ENCODE data around the gene SRCAP.
A peak's percentile ranks its signal among the peaks of the same experiment; 100 is the strongest.

The SRCAP gene

GRCh38 chr16:30650369-30651123, 48.4 kb upstream of the SRCAP start, which contains the start of gene PRR14 (continued):
- TF ChIP-seq ZBTB10 (tag by site-specific recombination; IDR thresholded peaks at IDR 0.05) = no peak
- peak; percentile 76 for TF ChIP-seq ZIC2 (tag by site-specific recombination; IDR thresholded peaks at IDR 0.05)
- peak; percentile 61 for TF ChIP-seq ZNF366 (tag by site-specific recombination; conservative IDR thresholded peaks at IDR 0.05)
- TF ChIP-seq, protein P1, sequence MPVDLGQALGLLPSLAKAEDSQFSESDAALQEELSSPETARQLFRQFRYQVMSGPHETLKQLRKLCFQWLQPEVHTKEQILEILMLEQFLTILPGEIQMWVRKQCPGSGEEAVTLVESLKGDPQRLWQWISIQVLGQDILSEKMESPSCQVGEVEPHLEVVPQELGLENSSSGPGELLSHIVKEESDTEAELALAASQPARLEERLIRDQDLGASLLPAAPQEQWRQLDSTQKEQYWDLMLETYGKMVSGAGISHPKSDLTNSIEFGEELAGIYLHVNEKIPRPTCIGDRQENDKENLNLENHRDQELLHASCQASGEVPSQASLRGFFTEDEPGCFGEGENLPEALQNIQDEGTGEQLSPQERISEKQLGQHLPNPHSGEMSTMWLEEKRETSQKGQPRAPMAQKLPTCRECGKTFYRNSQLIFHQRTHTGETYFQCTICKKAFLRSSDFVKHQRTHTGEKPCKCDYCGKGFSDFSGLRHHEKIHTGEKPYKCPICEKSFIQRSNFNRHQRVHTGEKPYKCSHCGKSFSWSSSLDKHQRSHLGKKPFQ (tag by site-specific recombination; IDR thresholded peaks at IDR 0.05) = peak; percentile 99
- no peak for TF ChIP-seq ZSCAN23 (tag by site-specific recombination; IDR thresholded peaks at IDR 0.05)
- no peak for TF ChIP-seq ZNF707 (tag by site-specific recombination; IDR thresholded peaks at IDR 0.05)
- TF ChIP-seq ZBTB20 (tag by site-specific recombination; IDR thresholded peaks at IDR 0.05) = peak; percentile 94
- peak; percentile 100 for TF ChIP-seq YY2 (tag by site-specific recombination; IDR thresholded peaks at IDR 0.05)
- peak; percentile 93 for TF ChIP-seq ZNF629 (tag by site-specific recombination; IDR thresholded peaks at IDR 0.05)
- TF ChIP-seq, protein P2, sequence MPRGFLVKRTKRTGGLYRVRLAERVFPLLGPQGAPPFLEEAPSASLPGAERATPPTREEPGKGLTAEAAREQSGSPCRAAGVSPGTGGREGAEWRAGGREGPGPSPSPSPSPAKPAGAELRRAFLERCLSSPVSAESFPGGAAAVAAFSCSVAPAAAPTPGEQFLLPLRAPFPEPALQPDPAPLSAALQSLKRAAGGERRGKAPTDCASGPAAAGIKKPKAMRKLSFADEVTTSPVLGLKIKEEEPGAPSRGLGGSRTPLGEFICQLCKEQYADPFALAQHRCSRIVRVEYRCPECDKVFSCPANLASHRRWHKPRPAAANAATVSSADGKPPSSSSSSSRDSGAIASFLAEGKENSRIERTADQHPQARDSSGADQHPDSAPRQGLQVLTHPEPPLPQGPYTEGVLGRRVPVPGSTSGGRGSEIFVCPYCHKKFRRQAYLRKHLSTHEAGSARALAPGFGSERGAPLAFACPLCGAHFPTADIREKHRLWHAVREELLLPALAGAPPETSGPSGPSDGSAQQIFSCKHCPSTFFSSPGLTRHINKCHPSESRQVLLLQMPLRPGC (tag by site-specific recombination; IDR thresholded peaks at IDR 0.05) = peak; percentile 71; the same call in 1 of the 2 replicates
- TF ChIP-seq ZNF121 (tag by site-specific recombination; IDR thresholded peaks at IDR 0.05) = no peak
- peak; percentile 87; the same call in 1 of the 2 replicates for TF ChIP-seq ZNF660 (tag by site-specific recombination; IDR thresholded peaks at IDR 0.05)
- TF ChIP-seq SP7 (tag by site-specific recombination; IDR thresholded peaks at IDR 0.05) = peak; percentile 80
- no peak for TF ChIP-seq ZNF548 (tag by site-specific recombination; IDR thresholded peaks at IDR 0.05)
- no peak for TF ChIP-seq ZNF19 (tag by site-specific recombination; IDR thresholded peaks at IDR 0.05; ENCODE audit: low read depth)
- TF ChIP-seq ZNF521 (tag by site-specific recombination; IDR thresholded peaks at IDR 0.05) = no peak
- TF ChIP-seq ZNF324 (tag by site-specific recombination; IDR thresholded peaks at IDR 0.05) = peak; percentile 80; the same call in 1 of the 2 replicates
- TF ChIP-seq, protein P3, sequence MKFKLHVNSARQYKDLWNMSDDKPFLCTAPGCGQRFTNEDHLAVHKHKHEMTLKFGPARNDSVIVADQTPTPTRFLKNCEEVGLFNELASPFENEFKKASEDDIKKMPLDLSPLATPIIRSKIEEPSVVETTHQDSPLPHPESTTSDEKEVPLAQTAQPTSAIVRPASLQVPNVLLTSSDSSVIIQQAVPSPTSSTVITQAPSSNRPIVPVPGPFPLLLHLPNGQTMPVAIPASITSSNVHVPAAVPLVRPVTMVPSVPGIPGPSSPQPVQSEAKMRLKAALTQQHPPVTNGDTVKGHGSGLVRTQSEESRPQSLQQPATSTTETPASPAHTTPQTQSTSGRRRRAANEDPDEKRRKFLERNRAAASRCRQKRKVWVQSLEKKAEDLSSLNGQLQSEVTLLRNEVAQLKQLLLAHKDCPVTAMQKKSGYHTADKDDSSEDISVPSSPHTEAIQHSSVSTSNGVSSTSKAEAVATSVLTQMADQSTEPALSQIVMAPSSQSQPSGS (tag by site-specific recombination; IDR thresholded peaks at IDR 0.05; ENCODE audit: low read depth) = peak; percentile 96
- peak; percentile 74 for TF ChIP-seq OSR2 (tag by site-specific recombination; IDR thresholded peaks at IDR 0.05)
- peak; percentile 36 for TF ChIP-seq SETDB1 (IDR thresholded peaks at IDR 0.05; ENCODE audit: insufficient read length, low read length)
- TF ChIP-seq, protein P4, sequence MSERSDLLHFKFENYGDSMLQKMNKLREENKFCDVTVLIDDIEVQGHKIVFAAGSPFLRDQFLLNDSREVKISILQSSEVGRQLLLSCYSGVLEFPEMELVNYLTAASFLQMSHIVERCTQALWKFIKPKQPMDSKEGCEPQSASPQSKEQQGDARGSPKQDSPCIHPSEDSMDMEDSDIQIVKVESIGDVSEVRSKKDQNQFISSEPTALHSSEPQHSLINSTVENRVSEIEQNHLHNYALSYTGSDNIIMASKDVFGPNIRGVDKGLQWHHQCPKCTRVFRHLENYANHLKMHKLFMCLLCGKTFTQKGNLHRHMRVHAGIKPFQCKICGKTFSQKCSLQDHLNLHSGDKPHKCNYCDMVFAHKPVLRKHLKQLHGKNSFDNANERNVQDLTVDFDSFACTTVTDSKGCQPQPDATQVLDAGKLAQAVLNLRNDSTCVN (tag by site-specific recombination; optimal IDR thresholded peaks at IDR 0.05) = peak; percentile 58
- 0 out of 2 replicates have a peak, but pooled peaks have one; percentile 48 for TF ChIP-seq ZNF558 (tag by site-specific recombination; IDR thresholded peaks at IDR 0.05)
- peak; percentile 95 for TF ChIP-seq GLIS1 (tag by site-specific recombination; IDR thresholded peaks at IDR 0.05)
- TF ChIP-seq ZNF513 (tag by site-specific recombination; IDR thresholded peaks at IDR 0.05) = no peak
- TF ChIP-seq YY1 (tag by site-specific recombination; IDR thresholded peaks at IDR 0.05) = peak; percentile 100
- TF ChIP-seq ZNF140 (tag by site-specific recombination; IDR thresholded peaks at IDR 0.05) = no peak
- TF ChIP-seq ZNF571 (tag by site-specific recombination; IDR thresholded peaks at IDR 0.05) = no peak
- TF ChIP-seq, protein P5, sequence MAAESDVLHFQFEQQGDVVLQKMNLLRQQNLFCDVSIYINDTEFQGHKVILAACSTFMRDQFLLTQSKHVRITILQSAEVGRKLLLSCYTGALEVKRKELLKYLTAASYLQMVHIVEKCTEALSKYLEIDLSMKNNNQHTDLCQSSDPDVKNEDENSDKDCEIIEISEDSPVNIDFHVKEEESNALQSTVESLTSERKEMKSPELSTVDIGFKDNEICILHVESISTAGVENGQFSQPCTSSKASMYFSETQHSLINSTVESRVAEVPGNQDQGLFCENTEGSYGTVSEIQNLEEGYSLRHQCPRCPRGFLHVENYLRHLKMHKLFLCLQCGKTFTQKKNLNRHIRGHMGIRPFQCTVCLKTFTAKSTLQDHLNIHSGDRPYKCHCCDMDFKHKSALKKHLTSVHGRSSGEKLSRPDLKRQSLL (tag by site-specific recombination; IDR thresholded peaks at IDR 0.05) = peak; percentile 41
- TF ChIP-seq ZBTB17 (tag by site-specific recombination; IDR thresholded peaks at IDR 0.05) = peak; percentile 99
- TF ChIP-seq HOXC10 (CRISPR knock-in tag; IDR thresholded peaks at IDR 0.05) = peak; percentile 97; the same call in 1 of the 2 replicates

Measured in HEK293 (cell line).